HEK293T (cell line): Measurements from ENCODE around the gene SPTBN4.
"Not testable (repeated sequence)": the region's sequence is repeated elsewhere in the genome, so short reads cannot be mapped to it uniquely, and the experiment has no call there.

ENCODE experiments used
- ARNT ChIP-seq: fragments of 450-650 bp; IDR thresholded peaks from 2 replicates; pipeline ENCODE4 v1.6.1; 2017; ENCODE audit warnings: mild to moderate bottlenecking
- BHLHE40 ChIP-seq: fragments of 450-650 bp; IDR thresholded peaks from 2 replicates; pipeline ENCODE4 v1.6.1; 2016; ENCODE audit warnings: mild to moderate bottlenecking, moderate library complexity, borderline replicate concordance
- ELF4 ChIP-seq: fragments of 450-650 bp; IDR thresholded peaks from 2 replicates; pipeline ENCODE4 v1.6.1; 2017; ENCODE audit warnings: antibody characterized with exemption
- FOXA1 ChIP-seq: fragments of 450-650 bp; IDR thresholded peaks from 2 replicates; pipeline ENCODE4 v1.6.1; 2016; ENCODE audit warnings: mild to moderate bottlenecking
- FOXK2 ChIP-seq: fragments of 450-650 bp; IDR thresholded peaks from 2 replicates; pipeline ENCODE4 v1.6.1; 2016; ENCODE audit warnings: mild to moderate bottlenecking
- FOXM1 ChIP-seq: fragments of 450-650 bp; IDR thresholded peaks from 2 replicates; pipeline ENCODE4 v1.6.1; 2017; ENCODE audit warnings: mild to moderate bottlenecking, borderline replicate concordance
- HDGF ChIP-seq: fragments of 450-650 bp; IDR thresholded peaks from 2 replicates; pipeline ENCODE4 v1.6.1; 2017; ENCODE audit warnings: antibody characterized with exemption, borderline replicate concordance
- L3MBTL2 ChIP-seq: fragments of 450-650 bp; conservative IDR thresholded peaks from 2 replicates; pipeline ENCODE4 v1.6.1; 2016; ENCODE audit warnings: mild to moderate bottlenecking
- LEF1 ChIP-seq: fragments of 450-650 bp; IDR thresholded peaks from 2 replicates; pipeline ENCODE4 v1.6.1; 2017; ENCODE audit warnings: mild to moderate bottlenecking, borderline replicate concordance
- SP1 ChIP-seq: fragments of 450-650 bp; IDR thresholded peaks from 2 replicates; pipeline ENCODE4 v1.6.1; 2017
- SUZ12 ChIP-seq: fragments of 450-650 bp; IDR thresholded peaks from 2 replicates; pipeline ENCODE4 v1.6.1; 2016; ENCODE audit warnings: mild to moderate bottlenecking
- TARDBP ChIP-seq: fragments of 450-650 bp; IDR thresholded peaks from 2 replicates; pipeline ENCODE4 v1.6.1; 2016
- ZNF384 ChIP-seq: fragments of 450-650 bp; IDR thresholded peaks from 2 replicates; pipeline ENCODE4 v1.6.1; 2016
- TF ChIP-seq, protein P1 (sequence below): fragments of 450-650 bp; IDR thresholded peaks from 2 replicates; pipeline ENCODE4 v1.6.1; 2016

DNA sequence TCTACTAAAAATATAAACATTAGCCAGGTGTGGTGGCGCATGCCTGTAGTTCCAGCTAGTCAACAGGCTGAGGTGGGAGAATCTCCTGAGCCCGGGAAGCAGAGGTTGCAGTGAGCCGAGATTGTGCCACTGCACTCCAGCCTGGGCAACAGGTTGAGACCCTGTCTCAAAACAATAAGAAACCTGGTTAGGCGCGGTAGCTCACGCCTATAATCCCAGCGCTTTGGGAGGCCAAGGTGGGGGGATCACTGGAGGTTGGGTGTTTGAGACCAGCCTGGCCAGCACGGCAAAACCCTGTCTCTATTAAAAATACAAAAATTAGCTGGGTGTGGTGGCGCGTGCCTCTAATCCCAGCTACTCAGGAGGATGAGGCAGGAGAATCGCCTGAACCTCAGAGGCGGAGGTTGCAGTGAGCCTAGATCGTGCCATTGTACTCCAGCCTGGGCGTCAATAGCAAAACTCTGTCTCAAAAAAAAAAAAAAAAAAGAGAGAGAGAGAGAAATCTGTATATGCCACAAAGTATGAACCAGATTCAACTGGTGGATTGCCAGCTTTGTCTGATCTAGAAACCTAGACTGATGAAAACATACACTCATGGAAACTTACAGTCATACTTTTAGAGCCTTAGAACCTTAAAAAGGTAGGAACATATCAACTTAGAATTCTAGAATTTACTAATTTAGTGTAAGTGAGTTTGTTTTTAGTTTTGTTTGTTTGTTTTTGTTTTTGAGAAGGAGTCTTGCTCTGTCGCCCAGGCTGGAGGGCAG is 9.3 kb downstream of the SPTBN4 start:
- TF ChIP-seq TARDBP, SP1, SUZ12, FOXA1, FOXM1, L3MBTL2, ARNT, FOXK2, BHLHE40, ELF4, HDGF, ZNF384, LEF1: not testable (repeated sequence)
- TF ChIP-seq, protein P1, sequence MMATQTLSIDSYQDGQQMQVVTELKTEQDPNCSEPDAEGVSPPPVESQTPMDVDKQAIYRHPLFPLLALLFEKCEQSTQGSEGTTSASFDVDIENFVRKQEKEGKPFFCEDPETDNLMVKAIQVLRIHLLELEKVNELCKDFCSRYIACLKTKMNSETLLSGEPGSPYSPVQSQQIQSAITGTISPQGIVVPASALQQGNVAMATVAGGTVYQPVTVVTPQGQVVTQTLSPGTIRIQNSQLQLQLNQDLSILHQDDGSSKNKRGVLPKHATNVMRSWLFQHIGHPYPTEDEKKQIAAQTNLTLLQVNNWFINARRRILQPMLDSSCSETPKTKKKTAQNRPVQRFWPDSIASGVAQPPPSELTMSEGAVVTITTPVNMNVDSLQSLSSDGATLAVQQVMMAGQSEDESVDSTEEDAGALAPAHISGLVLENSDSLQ = not testable (repeated sequence)
